NCI-H748 treated with DMSO at 0.1 percent for 48 hours (cell line): Measurements from ENCODE around the gene UBE2N.
A peak's percentile ranks its signal among the peaks of the same experiment; 100 is the strongest.

ENCODE experiments used
- DNase-seq: peaks from one replicate; lab custom pipeline; 2025; lab: John Stamatoyannopoulos, UW

The UBE2N gene

GRCh38 chr12:93441617-93442410 is at the start of gene UBE2N:
Gene UBE2N, minus strand, starts transcription at chr12:93441947. Its CDS starts 63 bp downstream, at chr12:93441884.
- DNase-seq, result peak; percentile 92

- no peak for DNase-seq
These were observed 42.7 kb upstream of the UBE2N start for GRCh38 chr12:93484315-93484981.

GRCh38 chr12:93483151-93483807 is 41.5 kb upstream of the UBE2N start:
- no peak for DNase-seq

- DNase-seq, result no peak
These were observed 41.0 kb upstream of the UBE2N start for GRCh38 chr12:93482721-93483120.

GRCh38 chr12:93476555-93476954 is 34.8 kb upstream of the UBE2N start:
- DNase-seq, result no peak

- DNase-seq, result no peak
These were observed 27.6 kb upstream of the UBE2N start for GRCh38 chr12:93469386-93469785.

GRCh38 chr12:93468008-93468371 is 26.2 kb upstream of the UBE2N start:
- no peak for DNase-seq

- DNase-seq, result peak; percentile 70
These were observed 25.7 kb upstream of the UBE2N start, which contains the start of gene MRPL42 for GRCh38 chr12:93467351-93468007. Gene MRPL42, plus strand, starts transcription at chr12:93467514. Its CDS starts 1,772 bp downstream, at chr12:93469286.

- no peak for DNase-seq
These were observed 25.0 kb upstream of the UBE2N start for GRCh38 chr12:93466625-93467350.

- DNase-seq, result no peak
These were observed 24.1 kb upstream of the UBE2N start for GRCh38 chr12:93465841-93466240.

- no peak for DNase-seq
These were observed 19.8 kb upstream of the UBE2N start for GRCh38 chr12:93461503-93461902.

GRCh38 chr12:93460902-93461301 is 19.2 kb upstream of the UBE2N start:
- no peak for DNase-seq

- no peak for DNase-seq
These were observed 18.3 kb upstream of the UBE2N start for GRCh38 chr12:93460003-93460402.

GRCh38 chr12:93459097-93459496 is 17.4 kb upstream of the UBE2N start:
- DNase-seq, result no peak

GRCh38 chr12:93456077-93456476 is 14.3 kb upstream of the UBE2N start:
- DNase-seq, result no peak

GRCh38 chr12:93453633-93454032 is 11.9 kb upstream of the UBE2N start:
- DNase-seq, result no peak

GRCh38 chr12:93451423-93452158 is 9.8 kb upstream of the UBE2N start:
- no peak for DNase-seq

GRCh38 chr12:93449277-93449676 is 7.5 kb upstream of the UBE2N start:
- DNase-seq, result no peak

GRCh38 chr12:93448796-93449195 is 7.0 kb upstream of the UBE2N start:
- no peak for DNase-seq

GRCh38 chr12:93447555-93448290 is 6.0 kb upstream of the UBE2N start:
- DNase-seq, result no peak
